GM19455 (cell line): ENCODE measurements around the gene PSMD7.
"Not testable (repeated sequence)": the region's sequence is repeated elsewhere in the genome, so short reads cannot be mapped to it uniquely, and the experiment has no call there.

Experiments
- ATAC-seq: cut with Tn5 transposase; IDR thresholded peaks from one replicate; pipeline ENCODE4 v1.9.1; 2021; ENCODE audit not compliant: unreplicated experiment

PSMD7 gene

DNA sequence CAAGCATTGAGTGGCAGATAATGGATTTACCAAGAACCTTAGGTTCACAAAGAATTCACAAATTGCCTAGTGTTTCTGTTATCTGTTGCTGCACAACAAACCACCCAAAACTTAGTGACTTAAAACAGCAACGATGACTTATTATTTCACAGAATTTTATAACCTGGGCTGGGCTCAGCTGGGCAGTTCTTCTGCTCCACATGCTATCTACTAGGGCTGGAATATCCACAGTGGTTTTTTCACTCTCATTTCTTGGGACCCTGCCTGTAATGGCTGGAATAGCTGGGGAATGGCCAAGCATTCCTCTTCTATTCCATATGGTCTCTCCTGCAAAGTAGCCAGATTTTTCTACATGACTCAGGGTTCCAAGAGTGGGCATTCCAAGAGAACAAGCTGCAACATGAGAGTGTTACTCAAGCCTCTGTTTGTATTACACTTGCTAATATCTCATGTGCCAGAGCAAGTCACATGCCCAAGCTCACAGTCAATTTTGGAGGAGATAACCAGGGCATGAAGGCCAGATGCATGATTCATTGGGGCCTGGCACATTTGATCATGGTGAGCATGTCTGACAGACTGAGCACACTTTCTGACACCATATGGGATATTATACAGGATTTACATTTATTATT lies 4.9 kb upstream of the PSMD7 start:
- ATAC-seq: no peak

DNA sequence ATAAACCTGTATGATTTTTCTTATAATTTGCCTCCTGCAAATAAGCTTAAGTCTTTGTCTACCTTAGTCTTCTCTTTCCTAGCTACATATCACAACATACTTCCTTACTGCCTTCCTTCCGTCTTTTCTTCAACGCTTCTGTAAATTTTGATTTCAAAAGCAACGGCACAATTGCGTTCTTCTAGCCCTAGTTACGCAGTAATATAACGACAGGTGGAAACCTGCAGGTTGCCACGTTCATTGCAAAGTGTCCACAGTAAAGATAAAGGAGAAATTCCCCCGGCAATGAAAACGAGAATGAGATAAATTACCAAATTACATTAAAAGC lies 546 bp upstream of the PSMD7 start:
- ATAC-seq: peak; percentile 12

DNA sequence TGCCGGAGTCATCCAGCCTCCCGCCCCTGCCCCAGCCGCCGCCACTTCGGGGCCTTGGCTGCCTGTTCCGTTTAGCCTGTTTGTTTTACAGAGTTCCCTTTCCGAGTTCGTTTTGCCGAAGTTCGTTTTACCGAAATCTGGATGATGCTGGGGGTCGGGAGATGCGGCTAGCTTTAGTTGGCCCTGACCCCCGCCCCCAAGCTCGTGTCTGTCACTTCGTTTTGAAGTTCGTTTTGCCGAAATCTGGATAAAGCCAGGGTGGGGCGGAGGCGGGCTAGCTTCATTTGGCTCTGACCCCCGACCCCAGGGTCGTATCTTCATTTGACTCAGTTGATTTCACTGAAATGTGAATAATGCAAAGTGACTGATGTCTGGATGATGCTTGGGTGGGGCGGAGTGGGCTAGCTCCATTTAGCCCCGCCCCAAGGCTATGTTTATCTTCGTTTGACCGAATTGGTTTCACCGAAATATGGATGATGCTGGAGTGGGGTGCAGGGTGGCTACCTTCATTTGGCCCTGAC lies 591 bp downstream of the PSMD7 start:
- ATAC-seq: peak; percentile 19

DNA sequence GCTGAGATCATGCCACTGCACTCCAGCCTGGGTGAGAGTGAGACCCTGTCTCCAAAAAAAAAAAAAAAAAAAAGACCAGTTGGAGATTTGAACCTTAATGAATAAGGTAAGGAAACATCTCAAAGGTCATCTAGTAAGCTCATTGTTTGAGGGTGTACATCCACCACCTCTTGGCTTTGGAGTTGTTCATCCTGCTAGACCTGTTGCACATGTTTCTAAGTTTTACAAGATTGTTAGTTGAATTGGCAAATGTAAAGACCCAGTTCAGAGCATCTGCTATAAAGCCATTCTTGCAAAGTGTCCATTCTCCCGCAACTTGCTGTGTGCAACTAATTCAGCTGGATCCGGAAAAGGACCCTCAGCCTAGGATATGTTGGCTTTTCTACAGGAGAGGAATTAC lies 1.5 kb downstream of the PSMD7 start:
- ATAC-seq: no peak

DNA sequence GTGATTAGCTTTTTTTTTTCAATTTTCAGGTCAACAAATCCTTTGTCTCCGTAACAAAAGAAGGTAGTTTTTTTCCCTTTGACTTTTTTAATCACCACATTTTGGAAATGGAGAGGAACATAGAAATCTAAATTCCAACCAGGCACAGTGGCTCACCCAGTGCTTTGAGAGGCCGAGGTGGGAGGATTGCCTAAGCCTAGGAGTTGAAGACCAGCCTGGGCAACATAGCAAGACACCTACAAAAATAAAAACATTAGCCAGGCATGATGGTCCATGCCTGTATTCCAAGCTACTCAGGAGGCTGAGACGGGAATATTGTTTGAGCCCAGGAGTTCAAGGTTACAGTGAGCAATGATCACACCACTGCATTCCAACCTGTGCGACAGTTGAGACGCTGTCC lies 5.7 kb downstream of the PSMD7 start:
- ATAC-seq: no peak

DNA sequence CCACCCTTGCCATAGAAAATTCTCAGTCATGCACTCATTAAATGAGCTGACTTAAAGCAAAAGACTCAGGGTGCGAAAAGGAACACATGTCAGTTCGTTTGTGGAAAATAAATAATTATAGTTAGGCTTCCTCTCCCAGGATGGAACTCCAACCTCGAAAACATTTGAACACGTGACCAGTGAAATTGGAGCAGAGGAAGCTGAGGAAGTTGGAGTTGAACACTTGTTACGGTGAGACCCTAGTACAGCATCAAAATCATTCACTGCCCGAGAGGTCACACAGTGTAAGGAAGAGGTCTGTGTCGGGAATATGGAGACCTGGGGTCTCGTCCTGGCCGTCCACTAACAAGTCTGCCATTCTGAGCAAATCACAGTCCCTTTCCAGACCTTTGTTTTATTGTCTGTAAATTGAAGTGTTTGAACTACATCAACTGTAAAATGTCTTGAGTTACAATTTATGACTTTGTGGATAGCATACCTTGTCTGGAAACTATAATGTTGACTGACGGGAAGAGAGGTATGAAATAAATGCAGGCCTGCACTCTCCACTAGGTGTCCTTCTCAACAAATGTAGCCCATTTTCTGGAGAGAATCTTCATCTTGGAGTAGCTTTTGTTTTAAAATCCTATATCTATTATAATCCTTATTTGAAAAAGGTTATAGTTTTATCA lies 7.7 kb downstream of the PSMD7 start:
- no peak for ATAC-seq

DNA sequence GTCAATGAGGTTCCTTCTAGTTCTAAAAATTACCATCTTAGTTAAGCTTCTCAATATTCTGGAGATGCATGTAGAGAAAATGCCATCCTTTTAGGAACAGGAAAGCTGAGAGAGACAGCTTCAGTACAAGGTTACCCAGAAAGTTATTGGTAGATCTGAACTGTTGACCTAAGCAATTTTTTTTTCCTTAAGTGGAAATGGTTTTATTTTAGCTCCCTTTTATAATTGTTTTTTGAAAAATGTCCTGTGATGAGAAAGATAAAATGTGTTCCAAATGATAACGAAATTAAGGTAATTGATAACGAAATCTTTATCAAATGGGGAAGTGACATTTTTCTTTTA lies 8.2 kb downstream of the PSMD7 start:
- ATAC-seq: no peak

DNA sequence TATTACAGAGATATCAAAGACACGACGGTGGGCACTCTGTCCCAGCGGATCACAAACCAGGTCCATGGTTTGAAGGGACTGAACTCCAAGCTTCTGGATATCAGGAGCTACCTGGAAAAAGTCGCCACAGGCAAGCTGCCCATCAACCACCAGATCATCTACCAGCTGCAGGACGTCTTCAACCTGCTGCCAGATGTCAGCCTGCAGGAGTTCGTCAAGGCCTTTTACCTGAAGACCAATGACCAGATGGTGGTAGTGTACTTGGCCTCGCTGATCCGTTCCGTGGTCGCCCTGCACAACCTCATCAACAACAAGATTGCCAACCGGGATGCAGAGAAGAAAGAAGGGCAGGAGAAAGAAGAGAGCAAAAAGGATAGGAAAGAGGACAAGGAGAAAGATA lies 8.7 kb downstream of the PSMD7 start:
- ATAC-seq: no peak

DNA sequence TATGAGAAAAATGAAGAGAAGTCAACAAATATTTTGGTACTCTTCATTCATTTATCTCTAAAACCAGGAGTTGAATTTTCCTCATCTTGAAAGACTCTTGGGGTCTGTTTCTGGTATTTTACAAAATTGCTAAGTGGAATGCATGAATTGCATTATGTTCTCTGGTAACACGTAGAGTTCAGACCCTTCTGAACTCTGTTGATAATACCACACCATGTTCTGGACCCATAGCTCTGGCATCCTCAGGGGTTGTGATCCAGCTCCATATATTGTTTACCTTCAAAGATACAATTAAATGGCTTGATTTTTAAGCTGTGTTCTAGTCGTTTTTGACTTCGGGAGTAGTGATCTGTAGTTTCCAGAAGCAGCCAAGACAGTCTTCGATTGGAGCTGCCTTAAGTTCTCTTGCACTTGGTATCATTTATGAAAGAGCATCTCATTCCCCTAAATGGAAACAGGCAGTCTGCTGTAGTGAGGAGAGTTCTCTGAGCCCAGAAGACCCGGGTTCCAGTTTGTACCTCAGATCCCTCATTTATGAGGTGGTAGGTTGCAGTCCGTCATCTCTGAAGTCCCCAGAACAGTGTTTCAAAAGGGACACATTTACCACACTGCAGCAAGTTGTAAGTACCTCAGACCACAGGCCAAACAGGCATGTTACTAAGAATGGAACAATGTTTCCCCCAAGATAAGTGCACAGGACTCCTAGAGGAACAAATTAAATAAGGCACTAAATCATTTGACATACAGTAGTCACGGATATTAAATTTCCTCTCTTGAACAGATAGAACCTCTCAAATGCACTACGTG lies 9.6 kb downstream of the PSMD7 start:
- ATAC-seq: no peak

DNA sequence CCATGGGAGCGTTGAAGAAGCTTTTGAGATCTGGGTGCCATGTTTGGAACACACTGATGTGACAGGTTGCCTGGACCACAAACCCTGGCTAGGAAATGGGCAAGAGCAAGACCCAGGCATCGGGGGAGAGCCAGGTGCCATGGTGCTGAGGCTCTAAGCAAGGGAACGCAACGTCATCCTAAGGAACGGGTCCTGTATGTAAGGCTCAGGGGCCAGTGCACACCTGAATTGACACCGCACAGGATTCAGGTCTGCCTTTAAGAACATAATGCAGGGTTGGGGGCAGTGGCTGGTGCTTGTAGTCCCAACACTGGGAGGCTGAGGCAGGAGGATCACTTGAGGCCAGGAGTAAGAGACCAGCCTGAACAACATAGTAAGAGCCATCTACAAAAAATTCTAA lies 10.8 kb downstream of the PSMD7 start:
- no peak for ATAC-seq

DNA sequence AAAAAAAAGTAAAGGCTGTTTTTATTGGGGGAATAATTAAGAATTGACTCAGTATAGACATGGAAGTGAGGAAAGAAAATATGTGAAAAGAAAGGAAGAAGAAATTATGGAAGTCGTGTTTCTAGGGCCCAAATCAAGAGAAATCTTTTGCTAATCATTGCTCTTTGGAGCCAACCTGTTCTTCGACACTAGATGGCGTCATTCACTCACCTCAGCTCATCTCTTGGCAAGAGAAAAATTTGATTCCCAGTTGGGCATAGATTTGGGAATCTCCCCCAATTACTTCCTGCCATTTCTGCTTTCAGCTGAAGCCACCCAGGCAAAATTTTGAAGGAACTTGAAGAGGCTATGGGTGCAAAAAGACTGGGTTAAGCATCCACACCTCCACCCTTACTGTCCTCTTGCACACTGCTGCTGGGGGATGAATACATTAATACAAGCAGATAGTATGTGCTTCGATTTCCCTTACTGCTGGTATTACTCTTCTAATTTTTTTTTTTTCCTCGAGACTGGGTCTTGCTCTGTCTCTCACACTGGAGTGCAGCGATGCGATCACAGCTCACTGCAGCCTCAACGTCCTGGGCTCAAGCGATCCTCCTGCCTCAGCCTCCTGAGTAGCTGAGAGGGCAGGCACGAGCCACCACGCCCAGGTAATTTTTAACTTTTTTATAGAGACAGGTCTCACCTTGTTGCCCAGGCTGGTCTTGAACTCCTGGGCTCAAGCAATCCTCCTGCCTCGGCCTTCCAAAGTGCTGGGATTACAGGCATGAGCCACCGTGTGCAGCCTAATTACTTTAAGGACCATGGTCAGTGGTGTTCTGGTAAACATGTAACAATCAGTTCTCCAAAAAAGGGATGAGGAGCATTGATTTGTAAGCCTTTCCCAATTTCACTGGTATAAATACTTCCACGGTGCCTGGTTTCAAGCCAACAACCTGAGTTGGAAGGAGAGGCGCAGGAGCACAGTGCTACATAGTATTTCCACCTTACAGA lies 13.5 kb downstream of the PSMD7 start:
- ATAC-seq: no peak

DNA sequence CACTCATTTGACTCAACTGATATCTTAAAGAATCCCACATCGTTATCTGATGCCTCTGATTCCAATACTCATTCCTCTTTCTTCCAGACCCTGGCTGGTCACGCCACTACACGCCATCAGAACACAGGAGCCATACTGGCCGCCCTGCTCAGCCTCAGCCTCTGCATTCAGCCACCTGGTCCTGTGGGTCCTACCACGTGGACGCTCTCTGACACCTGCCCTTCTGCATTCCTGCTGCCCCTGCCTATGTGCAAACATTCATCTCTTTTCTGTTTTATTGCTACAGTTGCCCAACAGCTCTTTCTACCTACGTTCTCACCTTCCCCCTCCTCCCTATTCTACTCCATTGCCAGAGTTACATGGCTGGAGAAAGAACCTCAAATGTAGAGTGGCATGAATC lies 18.4 kb downstream of the PSMD7 start:
- no peak for ATAC-seq

DNA sequence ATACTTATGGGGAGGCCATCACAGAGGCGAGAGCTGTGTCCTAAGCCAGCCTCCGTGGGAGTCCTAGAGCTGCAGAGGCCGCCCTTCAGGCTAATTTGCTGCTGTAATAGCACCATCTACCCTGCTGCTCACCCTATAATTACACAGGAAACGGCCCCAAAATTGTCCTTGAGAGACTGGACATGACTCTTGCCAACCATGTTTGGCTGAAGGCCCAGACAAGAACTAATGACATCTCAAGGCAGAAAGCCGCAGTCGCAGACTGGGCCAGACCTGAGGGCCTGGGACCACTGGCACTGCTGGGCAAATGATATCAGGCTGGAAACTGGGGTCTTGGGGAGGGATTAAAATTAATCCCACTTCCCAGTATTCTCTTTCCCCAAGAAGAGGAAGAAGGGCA lies 24.1 kb downstream of the PSMD7 start:
- ATAC-seq: no peak

DNA sequence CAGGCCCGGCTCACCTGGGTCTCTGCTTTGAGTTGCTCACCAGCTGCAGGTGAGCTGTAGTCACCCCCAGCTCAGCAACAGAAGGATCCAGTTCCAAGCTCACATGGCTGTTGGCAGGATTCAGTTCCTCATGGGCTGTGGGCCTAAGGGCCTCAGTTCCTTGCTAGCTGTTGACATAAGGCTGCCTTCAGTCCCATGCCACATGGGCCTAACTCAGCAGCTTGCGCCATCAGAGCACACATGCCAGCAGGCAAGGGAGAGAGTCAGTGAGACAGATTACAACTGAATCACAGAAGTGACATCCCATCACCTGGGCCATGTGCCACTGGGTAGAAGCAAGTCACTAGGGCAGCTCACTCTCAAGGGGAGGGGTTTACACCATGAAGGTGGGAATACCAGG lies 24.7 kb downstream of the PSMD7 start:
- ATAC-seq: no peak

DNA sequence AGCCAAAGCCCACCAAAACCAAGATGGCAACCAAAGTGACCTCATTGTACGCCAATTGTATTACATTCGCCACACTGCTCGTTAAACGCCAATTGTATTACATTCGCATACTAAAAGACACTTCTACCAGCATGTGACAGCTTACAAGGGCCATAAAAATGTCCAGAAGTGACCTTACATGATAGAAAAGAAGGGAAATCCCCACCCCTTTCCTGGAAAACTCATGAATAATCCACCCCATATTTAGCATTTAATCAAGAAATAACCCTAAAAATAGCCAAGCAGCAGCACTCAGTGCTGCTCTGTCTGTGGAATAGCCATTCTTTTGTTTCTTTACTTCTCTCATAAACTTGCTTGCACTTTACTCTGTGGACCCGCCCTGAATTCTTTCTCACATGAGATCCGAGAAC lies 25.7 kb downstream of the PSMD7 start:
- ATAC-seq: no peak

DNA sequence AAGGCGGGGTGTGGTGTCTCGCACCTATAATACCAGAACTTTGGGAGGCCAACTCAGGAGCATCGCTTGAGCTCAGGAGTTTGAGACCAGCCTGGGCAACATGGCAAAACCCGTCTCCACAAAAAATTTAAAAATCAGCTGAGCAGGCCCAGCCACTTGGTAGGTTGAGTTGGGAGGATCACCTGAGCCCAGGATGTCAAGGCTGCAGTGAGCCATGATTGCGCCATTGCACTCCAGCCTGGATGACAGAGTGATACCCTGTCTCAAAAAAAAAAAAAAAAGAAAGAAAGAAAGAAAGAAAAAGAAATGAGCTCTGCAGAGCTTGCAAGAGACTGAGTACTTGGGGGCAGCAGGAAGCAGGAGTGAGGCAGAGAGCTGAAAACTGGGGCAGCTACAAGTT lies 28.2 kb downstream of the PSMD7 start:
- not testable (repeated sequence) for ATAC-seq

DNA sequence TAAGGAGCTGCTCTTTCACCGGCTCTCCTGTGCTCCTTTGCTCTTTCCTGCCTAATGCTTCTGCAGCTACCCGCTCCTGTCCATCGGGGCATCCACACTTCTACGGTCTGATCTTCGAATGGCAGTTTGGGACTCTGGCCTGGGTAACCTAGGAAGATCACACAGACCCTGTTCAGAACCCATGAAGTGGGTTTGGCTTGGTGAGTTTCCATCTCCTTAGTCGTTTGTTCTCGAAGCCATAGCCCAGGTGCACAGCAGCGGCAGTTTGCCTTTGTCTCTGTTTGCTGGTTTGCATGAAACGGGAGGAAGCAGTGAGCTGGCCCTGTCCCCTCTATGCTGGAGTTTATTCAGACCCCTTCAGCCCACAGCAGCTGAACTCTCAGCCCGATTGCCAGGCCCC lies 29.0 kb downstream of the PSMD7 start:
- no peak for ATAC-seq

DNA sequence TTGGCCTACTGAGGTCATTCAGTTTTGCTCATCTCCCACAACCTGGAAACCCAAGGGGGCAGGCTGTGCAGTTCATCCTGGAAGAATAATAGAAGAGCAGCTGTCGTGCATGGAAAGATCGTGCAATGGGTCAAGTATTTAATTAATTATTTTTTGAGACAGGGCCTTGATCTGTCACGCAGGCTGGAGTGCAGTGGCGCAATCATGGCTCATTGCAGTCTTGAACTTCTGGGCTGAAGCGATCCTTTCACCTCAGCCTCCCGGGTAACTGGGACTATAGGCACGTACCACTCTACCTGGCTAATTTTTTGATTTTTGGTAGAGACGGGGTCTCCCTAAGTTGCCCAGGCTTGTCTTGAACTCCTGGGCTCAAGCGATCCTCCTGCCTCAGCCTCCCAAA lies 31.7 kb downstream of the PSMD7 start:
- ATAC-seq: not testable (repeated sequence)

DNA sequence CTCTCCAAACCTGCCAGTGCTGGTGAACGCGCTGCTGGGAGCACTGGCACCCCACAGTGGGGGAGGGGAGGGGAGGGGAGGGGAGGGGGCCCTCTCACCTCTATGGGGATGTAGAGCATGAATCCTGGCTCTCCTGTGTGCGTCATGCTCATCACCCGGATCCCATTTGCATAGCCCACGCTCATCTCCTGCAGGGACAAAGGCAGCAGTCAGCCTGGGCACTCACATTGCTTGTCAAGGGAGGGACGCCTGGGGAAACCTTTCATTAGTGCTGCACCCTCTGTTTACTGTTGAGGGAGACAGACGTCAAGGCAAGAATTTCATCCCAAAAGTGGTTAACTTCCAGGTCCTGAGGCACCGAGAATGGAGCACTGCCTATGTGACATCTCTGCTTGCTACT lies 35.9 kb downstream of the PSMD7 start:
- ATAC-seq: not testable (repeated sequence)

DNA sequence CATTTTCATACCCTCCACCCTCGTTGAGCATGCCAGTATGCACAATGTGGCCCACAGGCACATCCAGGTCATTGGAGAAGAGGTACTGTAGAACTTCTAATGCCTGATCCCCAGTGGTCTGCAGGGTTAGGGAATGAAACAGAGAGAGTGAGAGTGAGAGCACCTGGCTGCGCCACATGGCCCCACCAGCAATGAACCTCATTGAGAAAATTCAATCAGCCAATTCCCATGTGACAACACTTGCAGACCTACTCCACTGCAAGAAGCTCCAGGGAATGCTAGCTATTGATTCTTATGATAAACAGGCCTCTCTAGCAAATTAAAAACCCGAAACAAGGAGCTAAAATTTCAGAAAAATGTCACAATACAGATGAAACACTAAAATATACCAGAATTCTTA lies 40.9 kb downstream of the PSMD7 start:
- ATAC-seq: not testable (repeated sequence)

DNA sequence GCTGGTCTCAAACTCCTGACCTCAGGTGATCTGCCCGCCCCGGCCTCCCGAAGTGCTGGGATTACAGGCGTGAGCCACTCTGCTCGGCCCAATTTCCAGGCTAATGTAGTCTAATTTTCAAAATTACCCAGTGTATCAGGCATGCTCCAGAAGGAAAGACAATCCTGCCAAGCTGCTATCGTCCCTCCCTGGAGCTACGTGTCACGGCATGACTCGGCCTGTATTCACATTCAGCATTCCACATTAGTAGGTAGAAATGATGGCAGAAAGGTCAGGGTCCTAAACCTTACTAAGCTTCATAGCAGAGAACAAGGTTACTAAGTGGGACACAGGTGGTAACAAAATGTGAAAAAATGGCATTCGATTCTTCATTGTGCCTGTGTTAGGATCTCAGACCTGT lies 42.6 kb downstream of the PSMD7 start:
- not testable (repeated sequence) for ATAC-seq
